Measurements from ENCODE around the gene RALY.

RALY gene

GRCh38 chr20:34109442-34109841 lies 115.7 kb downstream of the RALY start:
- no peaks in the 10 kb centered on the region for H3K27me3 ChIP-seq (ENCODE audit: insufficient read depth, low read depth)
- H3K79me2 ChIP-seq (ENCODE audit: insufficient read depth, low read depth): peaks cover 76% of the 10 kb centered on the region
- H3K36me3 ChIP-seq (ENCODE audit: insufficient read depth): peaks cover 19% of the 10 kb centered on the region; the same call in 1 of the 2 replicates
- peak overlapping the region; percentile 75 for H3K4me2 ChIP-seq
- H3K4me3 ChIP-seq (IDR thresholded peaks at IDR 0.05; ENCODE audit: insufficient read depth, low read depth, low read length): no peak overlapping the region
- no peak overlapping the region for H3K9ac ChIP-seq
- no peak overlapping the region for H3K27ac ChIP-seq
- TF ChIP-seq CTCF (conservative IDR thresholded peaks at IDR 0.05; ENCODE audit: low read depth, low read length): no peak
- peaks cover 38% of the 10 kb centered on the region for H4K20me1 ChIP-seq (ENCODE audit: insufficient read depth)
- H2AFZ ChIP-seq (ENCODE audit: low read depth): no peak overlapping the region
- peaks cover 60% of the 10 kb centered on the region for H3K4me1 ChIP-seq (ENCODE audit: low read depth, poor library complexity, severe bottlenecking)

DNA sequence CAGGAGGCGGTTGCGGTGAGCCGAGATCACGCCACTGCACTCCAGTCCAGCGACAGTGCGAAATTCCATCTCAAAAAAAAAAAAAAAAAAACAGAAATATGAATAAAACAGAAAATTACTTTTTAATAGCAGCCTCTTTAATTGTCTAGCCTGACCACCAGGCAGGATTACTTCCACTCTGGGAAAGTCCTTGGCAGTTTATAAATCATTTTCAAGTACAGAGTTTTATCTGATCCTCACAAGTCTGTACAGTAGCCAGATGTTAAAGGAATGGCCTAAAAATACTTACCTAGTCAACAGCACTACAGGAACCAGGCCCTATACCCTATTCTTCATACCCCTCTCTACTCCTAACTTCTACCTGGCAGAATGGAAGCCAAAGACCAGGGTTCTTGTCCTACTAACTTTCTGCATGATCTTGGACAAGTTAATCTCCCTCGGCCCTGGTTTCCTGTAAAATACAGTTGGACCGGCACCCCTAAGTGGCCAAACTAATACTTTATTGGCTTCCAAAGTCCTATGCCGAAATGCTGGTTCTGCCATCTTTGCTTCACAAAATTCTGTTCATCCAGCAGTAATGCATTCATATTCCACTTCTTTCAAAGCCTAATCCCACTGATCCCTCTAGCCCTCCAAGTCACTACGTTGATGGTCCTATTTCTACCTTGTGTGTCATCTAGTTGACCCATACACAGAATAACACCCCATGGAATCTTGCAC lies 116.5 kb downstream of the RALY start:
- H3K27me3 ChIP-seq (ENCODE audit: insufficient read depth, low read depth): no peaks in the 10 kb centered on the region
- H3K36me3 ChIP-seq (ENCODE audit: insufficient read depth): peaks cover 13% of the 10 kb centered on the region; the same call in 1 of the 2 replicates
- peak overlapping the region; percentile 92; the same call in 1 of the 2 replicates for H3K9ac ChIP-seq
- peak overlapping the region; percentile 86; the same call in 1 of the 2 replicates for H3K27ac ChIP-seq
- TF ChIP-seq CTCF (conservative IDR thresholded peaks at IDR 0.05; ENCODE audit: low read depth, low read length): no peak
- H3K4me2 ChIP-seq: peak overlapping the region; percentile 75
- no peak overlapping the region for H2AFZ ChIP-seq (ENCODE audit: low read depth)
- no peak overlapping the region for H3K4me3 ChIP-seq (IDR thresholded peaks at IDR 0.05; ENCODE audit: insufficient read depth, low read depth, low read length)
- H4K20me1 ChIP-seq (ENCODE audit: insufficient read depth): peaks cover 38% of the 10 kb centered on the region
- peaks cover 69% of the 10 kb centered on the region for H3K79me2 ChIP-seq (ENCODE audit: insufficient read depth, low read depth)
- H3K4me1 ChIP-seq (ENCODE audit: low read depth, poor library complexity, severe bottlenecking): peaks cover 57% of the 10 kb centered on the region

DNA sequence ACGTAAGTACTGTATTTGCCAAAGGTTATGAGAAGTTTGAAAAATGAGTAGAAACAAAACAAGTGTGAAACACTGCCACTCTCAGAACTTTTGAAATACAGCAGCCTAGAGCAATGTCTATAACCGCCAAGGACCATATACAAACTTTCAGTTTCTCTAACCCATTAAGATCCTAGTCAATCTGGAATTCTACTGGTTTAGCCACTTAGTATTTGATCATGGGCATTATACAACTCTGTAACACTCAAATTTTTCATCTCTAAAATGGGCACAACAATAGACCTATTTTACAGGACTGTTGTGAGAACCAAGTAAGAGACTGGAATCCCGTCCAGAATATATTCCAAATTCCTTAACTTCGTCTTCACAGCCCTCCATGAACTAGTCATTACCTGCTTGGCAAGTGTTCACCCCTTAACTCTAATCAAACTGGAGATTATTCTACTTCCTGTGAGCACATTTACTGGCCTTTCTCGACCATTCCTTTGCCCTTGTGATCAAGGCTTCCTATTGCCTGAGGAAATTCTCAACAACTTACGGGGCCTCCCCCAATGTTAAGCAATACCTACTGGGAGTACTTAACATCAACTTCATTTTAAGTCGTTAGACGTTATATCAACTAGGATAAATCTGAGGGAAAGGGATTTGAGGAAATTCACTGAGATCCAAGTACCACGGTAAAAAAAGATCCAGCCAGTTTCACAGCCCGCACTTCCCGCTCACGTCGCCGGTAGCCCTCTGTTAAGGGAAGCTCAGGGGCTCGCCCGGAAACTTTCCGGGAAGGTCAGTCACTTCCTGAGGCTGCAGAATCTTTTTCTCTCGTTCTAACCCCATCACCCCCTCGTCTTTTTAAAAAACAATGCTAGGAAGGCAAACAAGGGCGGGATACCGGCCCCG lies 117.3 kb downstream of the RALY start:
- peak overlapping the region; percentile 91; the same call in 1 of the 2 replicates for H2AFZ ChIP-seq (ENCODE audit: low read depth)
- peaks cover 61% of the 10 kb centered on the region for H3K79me2 ChIP-seq (ENCODE audit: insufficient read depth, low read depth)
- H3K9ac ChIP-seq: peak overlapping the region; percentile 92
- no peak for TF ChIP-seq CTCF (conservative IDR thresholded peaks at IDR 0.05; ENCODE audit: low read depth, low read length)
- H3K4me3 ChIP-seq (IDR thresholded peaks at IDR 0.05; ENCODE audit: insufficient read depth, low read depth, low read length): no peak overlapping the region
- peak overlapping the region; percentile 86 for H3K27ac ChIP-seq
- peak overlapping the region; percentile 75 for H3K4me2 ChIP-seq
- H4K20me1 ChIP-seq (ENCODE audit: insufficient read depth): peaks cover 32% of the 10 kb centered on the region
- 0 out of 2 replicates have a peak, but pooled peaks cover 8% of the 10 kb centered on the region for H3K36me3 ChIP-seq (ENCODE audit: insufficient read depth)
- peaks cover 49% of the 10 kb centered on the region for H3K4me1 ChIP-seq (ENCODE audit: low read depth, poor library complexity, severe bottlenecking)
- no peaks in the 10 kb centered on the region for H3K27me3 ChIP-seq (ENCODE audit: insufficient read depth, low read depth)

DNA sequence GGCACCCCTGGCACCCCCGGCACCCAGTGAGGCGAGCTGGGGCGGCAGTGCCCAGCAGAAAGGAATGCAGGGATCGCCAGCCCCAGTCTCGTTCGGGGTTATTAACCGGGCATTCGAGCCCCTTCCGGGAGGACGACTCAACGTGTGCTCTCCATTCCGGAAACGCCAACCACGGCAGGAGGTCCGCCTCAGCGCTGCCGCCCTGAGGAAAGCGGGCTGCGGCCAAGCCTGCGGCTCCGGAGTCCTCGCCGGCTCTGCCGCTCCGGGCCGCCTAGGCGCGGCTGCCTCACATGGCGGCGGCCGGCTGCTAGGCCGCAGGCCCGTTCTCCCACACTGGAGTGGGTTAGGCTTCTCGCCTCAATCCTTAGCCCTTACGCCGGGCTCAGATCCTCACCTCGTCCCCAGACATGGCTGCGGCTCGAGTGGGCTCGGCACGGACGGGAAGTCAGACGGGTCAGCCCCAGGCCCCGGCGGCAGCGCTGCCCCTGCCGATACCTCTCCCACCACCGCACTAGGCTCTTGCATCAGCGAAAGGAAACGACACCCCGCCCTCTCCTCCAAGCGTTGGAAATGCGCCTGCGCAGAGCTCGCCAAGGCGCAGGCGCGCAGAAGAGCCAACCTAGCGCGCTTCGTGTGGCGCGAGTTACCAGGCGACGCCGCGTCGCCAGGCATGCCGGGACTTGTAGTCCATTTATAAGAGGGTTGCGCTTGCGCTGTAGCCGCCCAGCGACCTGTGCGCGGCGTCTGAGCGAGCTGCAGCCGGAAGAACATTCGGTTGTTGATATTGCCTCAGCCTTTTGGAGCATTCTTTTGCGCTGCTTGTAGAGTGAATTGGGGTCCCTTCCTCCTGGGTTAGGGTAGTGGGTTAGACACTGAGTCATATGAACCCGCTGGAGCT lies 118.2 kb downstream of the RALY start, which contains the start of gene EIF2S2:
Gene EIF2S2 (minus strand): TSS at position 542 of the 898 bp plus-strand sequence. CDS start 133 bp downstream, at position 409.
- peak within 1 kb of the TSS; percentile 86 for H3K27ac ChIP-seq
- 0 out of 2 replicates have a peak, but pooled peaks cover 4% of the 10 kb centered on the region for H3K36me3 ChIP-seq (ENCODE audit: insufficient read depth)
- no peaks in the 10 kb centered on the region for H3K27me3 ChIP-seq (ENCODE audit: insufficient read depth, low read depth)
- TF ChIP-seq CTCF (conservative IDR thresholded peaks at IDR 0.05; ENCODE audit: low read depth, low read length): no peak
- peaks cover 32% of the 10 kb centered on the region for H4K20me1 ChIP-seq (ENCODE audit: insufficient read depth)
- peak within 1 kb of the TSS; percentile 91 for H2AFZ ChIP-seq (ENCODE audit: low read depth)
- H3K4me2 ChIP-seq: peak within 1 kb of the TSS; percentile 93
- H3K4me1 ChIP-seq (ENCODE audit: low read depth, poor library complexity, severe bottlenecking): peaks cover 39% of the 10 kb centered on the region
- H3K9ac ChIP-seq: peak within 1 kb of the TSS; percentile 92
- peak within 1 kb of the TSS; percentile 35 for H3K4me3 ChIP-seq (IDR thresholded peaks at IDR 0.05; ENCODE audit: insufficient read depth, low read depth, low read length)
- H3K79me2 ChIP-seq (ENCODE audit: insufficient read depth, low read depth): peaks cover 51% of the 10 kb centered on the region

Measured in KMS-11 (cell line).